Activated T-helper 2 cell treated with anti-CD3 and anti-CD28 coated beads, Interferon-gamma antibody, Interleukin-2, Interleukin-4, amounts not matched to agents 10 μg/mL and 5 μg/mL and 100 μg/mL, durations not matched to agents 14 hours and 24 hours and 36 hours (primary cell): Measurements from ENCODE around the gene RABEPK. TPM values are rescaled to one million over a fixed set of nuclear protein-coding genes. Genes with fewer than 3 reads are reported as not detected.
A peak's percentile ranks its signal among the peaks of the same experiment; 100 is the strongest.
"Not testable (repeated sequence)": the region's sequence is repeated elsewhere in the genome, so short reads cannot be mapped to it uniquely, and the experiment has no call there.

Source experiments
- DNase-seq: peaks from one replicate; pipeline ENCODE4 v3.0.0; 2021; ENCODE audit warnings: low spot score
- H3K27ac Mint-ChIP-seq: one replicate; pipeline ENCODE4 v1.8.0; 2021; ENCODE audit warnings: mixed read lengths
- H3K27me3 Mint-ChIP-seq: one replicate; pipeline ENCODE4 v1.8.0; 2021; ENCODE audit warnings: low read depth, mixed read lengths
- H3K36me3 Mint-ChIP-seq: one replicate; pipeline ENCODE4 v1.8.0; 2021; ENCODE audit warnings: low read depth, mixed read lengths
- H3K4me1 Mint-ChIP-seq: one replicate; pipeline ENCODE4 v1.8.0; 2021; ENCODE audit warnings: low read depth, mixed read lengths
- H3K4me3 Mint-ChIP-seq: one replicate; pipeline ENCODE4 v1.8.0; 2021; ENCODE audit warnings: low read depth, mild to moderate bottlenecking, moderate library complexity, mixed read lengths
- H3K9me3 Mint-ChIP-seq: one replicate; pipeline ENCODE4 v1.8.0; 2021; ENCODE audit warnings: mixed read lengths
- intact Hi-C: fragments of 100-400 bp; cut with micrococcal nuclease; formaldehyde crosslinking; loops from one replicate; pipeline ENCODE4 v1.15.1; 2023
- total RNA-seq: library from RNA; stranded (reverse); gene quantifications from 2 replicates; pipeline ENCODE4 v1.2.3, GENCODE V29; 2022

The RABEPK gene, protein sequence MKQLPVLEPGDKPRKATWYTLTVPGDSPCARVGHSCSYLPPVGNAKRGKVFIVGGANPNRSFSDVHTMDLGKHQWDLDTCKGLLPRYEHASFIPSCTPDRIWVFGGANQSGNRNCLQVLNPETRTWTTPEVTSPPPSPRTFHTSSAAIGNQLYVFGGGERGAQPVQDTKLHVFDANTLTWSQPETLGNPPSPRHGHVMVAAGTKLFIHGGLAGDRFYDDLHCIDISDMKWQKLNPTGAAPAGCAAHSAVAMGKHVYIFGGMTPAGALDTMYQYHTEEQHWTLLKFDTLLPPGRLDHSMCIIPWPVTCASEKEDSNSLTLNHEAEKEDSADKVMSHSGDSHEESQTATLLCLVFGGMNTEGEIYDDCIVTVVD
- total RNA-seq, result 32.8 and 34.0 TPM in 2 replicates

DNA sequence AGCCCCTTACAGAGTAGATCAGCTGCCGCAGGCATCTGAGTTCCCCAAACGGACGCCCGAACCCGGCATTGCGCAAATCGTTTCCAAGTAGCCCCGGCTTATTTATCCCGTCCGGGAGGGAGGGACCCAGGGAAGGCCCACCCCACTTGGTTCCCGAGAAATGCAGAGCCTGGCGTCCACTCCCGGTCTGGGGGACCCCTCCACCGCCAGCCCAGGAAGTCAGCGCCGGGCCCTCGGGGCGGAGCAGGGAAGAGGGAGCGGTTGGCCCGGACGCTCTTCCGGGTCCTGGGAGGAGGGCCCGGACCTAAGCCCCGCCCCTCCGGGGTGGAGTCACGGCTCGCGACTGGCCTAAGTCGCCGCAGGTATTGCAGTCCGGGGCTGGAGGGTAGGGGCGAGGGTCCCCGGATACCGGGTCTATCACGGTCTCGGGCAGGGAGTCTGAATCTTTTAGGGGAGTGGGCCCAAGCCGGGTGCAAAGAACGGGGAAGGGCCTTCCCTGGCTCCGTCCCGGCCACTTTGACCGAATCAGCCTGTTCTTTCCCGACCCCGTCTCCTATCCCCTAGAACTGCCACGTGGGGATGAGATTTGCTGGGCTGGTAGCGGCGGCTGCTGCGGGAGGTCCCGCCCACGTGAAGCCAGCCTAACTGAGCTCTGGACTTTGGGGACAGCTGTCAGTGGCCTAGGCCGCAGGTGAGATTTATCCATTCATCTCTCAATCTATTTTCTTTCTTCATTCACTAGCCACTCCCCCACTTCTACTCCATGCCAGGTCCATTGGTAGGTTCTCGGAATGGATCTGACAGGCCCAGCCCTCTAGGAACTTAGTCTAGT, at the start of gene RABEPK:
TSS of gene RABEPK (plus strand) at position 327 of the 832 bp plus-strand sequence. CDS start 2,472 bp downstream, outside the sequence.
- H3K4me1 Mint-ChIP-seq, result peaks cover 16% of the 10 kb centered on the region
- DNase-seq, result peak; percentile 88
- H3K27ac Mint-ChIP-seq, result peak within 1 kb of the TSS; percentile 88
- peak within 1 kb of the TSS; percentile 91 for H3K4me3 Mint-ChIP-seq
- no peaks in the 10 kb centered on the region for H3K9me3 Mint-ChIP-seq
- peaks cover 5% of the 10 kb centered on the region for H3K27me3 Mint-ChIP-seq
- intact Hi-C loops, result loop anchor here (1.0 kb wide), 2 partner anchors 10 to 41 kb away; partner anchors contain the start of gene HSPA5
- peaks cover 24% of the 10 kb centered on the region for H3K36me3 Mint-ChIP-seq

DNA sequence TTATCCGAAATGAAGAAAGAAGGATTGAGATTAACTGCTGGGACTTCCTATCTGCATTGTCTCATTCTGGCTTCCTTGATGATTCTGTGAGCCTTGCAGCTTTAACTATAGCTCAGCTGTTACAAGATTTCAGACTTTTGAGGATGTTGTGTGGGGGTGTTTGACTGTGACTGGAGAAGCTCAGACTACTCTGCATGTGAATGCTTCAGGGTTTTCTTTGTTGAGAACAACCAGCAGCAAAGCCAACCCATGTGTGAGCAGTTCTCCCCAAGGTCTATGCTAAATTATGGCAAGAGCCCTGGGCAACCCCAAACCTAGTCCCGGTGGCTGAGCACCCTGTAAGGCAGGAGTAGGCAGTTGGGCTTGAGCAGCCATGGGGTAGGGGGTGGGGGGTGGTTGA, 48.6 kb upstream of the RABEPK start:
- Mint-ChIP-seq H3K36me3 (peaks cover 41% of the 10 kb centered on the region), H3K9me3 (no peaks in the 10 kb centered on the region), H3K27me3 (no peaks in the 10 kb centered on the region), H3K27ac (no peak overlapping the region), H3K4me3 (no peak overlapping the region), H3K4me1 (peaks cover 7% of the 10 kb centered on the region)
- no peak for DNase-seq
- intact Hi-C loops, result no loop called here

DNA sequence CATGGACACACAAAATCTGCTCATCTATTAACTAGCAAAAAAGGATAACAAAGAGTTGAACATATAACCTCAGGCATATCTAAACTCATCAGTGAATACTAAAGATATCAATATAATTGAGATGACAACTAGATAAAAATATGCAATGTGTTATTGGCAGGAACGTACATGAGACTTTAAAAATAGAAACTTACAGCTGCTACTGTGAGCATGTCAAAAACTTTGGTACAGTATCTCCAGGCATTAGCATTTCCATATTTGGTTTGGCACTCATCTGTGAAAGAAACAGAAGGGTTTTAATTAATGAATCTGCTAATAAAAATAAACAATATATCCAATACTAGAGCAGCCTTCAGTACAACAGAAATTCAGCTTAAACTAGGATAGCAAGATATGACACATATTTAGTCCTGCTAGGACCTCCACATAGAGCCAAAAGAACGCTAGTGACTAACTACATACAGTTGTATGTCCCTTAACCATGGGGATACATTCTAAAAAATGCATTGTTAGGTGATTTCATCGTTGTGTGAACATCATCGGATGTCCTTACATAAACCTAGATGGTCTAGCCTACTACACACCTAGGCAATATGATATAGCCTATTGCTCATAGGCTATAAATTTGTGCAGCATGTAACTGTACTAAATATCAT, 46.5 kb upstream of the RABEPK start:
- no peak overlapping the region for H3K27ac Mint-ChIP-seq
- H3K4me3 Mint-ChIP-seq, result no peak overlapping the region
- no peak for DNase-seq
- H3K27me3 Mint-ChIP-seq, result no peaks in the 10 kb centered on the region
- H3K36me3 Mint-ChIP-seq, result peaks cover 46% of the 10 kb centered on the region
- intact Hi-C loops, result no loop called here
- H3K9me3 Mint-ChIP-seq, result no peaks in the 10 kb centered on the region
- H3K4me1 Mint-ChIP-seq, result peaks cover 4% of the 10 kb centered on the region

DNA sequence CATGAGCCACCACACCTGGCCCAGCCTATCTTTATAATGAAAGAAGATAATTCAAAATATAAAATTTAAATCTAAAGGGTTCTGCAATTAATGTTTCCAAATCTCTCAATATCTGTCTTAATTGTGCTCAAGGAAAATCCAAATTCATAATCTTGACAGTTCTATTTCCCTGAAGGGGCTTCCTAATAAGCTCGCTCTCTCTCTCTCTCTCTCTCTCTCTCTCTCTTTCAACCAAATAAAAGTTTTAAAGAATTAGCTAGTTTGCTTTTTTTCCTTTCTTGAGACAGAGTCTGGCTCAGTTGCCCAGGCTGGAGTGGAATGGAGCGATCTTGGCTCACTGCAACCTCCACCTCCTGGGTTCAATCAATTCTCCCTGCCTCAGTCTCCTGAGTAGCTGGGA, 43.8 kb upstream of the RABEPK start:
- H3K4me1 Mint-ChIP-seq, result peaks cover 2% of the 10 kb centered on the region
- intact Hi-C loops, result no loop called here
- peaks cover 35% of the 10 kb centered on the region for H3K36me3 Mint-ChIP-seq
- no peaks in the 10 kb centered on the region for H3K27me3 Mint-ChIP-seq
- no peaks in the 10 kb centered on the region for H3K9me3 Mint-ChIP-seq
- no peak overlapping the region for H3K4me3 Mint-ChIP-seq
- no peak overlapping the region for H3K27ac Mint-ChIP-seq
- DNase-seq, result no peak

DNA sequence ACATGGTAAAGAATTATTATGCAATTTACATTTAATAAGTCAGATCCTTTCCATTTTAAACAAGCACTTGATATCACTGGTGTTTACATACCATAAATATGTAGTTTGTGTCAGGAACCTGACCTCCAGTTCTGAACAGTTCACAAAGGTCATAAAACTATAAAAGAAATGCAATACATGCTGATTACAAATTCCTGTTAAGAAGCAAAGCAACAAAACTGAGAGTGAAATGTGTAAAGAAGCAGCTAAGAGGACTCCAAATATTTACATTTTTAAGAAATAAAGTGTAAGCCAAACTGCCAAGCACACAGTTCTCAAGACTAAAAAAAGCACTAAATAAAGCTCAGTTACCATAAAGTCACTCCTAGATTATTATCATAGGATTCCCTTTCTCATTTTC, 39.6 kb upstream of the RABEPK start:
- Mint-ChIP-seq H3K9me3 (no peaks in the 10 kb centered on the region), H3K27ac (peak overlapping the region; percentile 72), H3K36me3 (peaks cover 23% of the 10 kb centered on the region), H3K4me3 (no peak overlapping the region), H3K4me1 (peaks cover 2% of the 10 kb centered on the region), H3K27me3 (no peaks in the 10 kb centered on the region)
- DNase-seq, result no peak
- intact Hi-C loops, result no loop called here

DNA sequence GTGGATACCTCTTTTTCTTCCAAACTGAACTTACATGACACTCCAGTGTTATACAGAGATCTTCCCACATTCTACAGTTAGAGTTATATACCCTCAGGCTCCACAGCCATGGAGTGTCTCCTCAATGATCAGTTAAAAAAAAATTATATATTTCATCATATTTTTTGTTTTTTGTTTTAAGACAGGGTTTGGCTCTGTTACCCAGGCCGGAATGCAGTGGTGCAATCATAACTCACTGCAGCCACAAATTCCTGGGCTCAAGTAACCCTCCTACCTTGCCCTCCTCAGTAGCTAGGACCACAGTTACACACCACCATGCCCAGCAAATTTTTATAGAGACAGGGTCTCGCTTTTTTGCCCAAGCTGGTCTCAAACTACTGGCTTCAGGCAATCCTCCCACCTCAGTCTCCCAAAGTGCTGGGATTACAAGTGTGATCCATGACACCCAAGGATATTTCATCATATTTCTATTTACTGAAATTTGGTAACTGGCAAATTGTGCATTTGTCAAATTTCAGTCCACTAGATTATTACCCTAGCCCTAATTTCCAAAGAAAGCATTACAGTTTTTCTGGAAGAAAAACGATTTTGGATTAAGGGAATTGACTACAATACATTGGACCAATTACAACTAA, 38.9 kb upstream of the RABEPK start:
- DNase-seq, result no peak
- peak overlapping the region; percentile 72 for H3K27ac Mint-ChIP-seq
- H3K9me3 Mint-ChIP-seq, result no peaks in the 10 kb centered on the region
- H3K27me3 Mint-ChIP-seq, result no peaks in the 10 kb centered on the region
- intact Hi-C loops, result no loop called here
- peaks cover 2% of the 10 kb centered on the region for H3K4me1 Mint-ChIP-seq
- H3K36me3 Mint-ChIP-seq, result peaks cover 23% of the 10 kb centered on the region
- H3K4me3 Mint-ChIP-seq, result no peak overlapping the region

DNA sequence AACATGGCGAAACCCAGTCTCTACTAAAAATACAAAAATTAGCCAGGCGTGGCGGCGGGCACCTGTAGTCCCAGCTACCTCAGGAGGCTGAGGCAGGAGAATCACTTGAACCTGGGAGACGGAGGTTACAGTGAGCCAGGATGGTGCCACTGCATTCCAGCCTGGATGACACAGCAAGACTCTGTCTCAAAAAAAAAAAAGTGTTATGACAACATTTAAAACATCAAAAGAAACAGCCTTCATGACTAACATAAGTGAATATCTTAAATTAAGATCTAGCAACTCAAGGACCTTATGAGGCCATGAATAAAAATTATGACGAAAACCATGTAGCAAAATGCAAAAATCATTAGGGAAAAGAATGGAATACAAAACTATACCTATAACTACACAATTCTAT, 37.5 kb upstream of the RABEPK start:
- H3K27me3 Mint-ChIP-seq, DNase-seq, intact Hi-C loops, H3K9me3 Mint-ChIP-seq, H3K4me3 Mint-ChIP-seq, H3K27ac Mint-ChIP-seq, H3K4me1 Mint-ChIP-seq: not testable (repeated sequence)
- peaks cover 16% of the 10 kb centered on the region for H3K36me3 Mint-ChIP-seq

DNA sequence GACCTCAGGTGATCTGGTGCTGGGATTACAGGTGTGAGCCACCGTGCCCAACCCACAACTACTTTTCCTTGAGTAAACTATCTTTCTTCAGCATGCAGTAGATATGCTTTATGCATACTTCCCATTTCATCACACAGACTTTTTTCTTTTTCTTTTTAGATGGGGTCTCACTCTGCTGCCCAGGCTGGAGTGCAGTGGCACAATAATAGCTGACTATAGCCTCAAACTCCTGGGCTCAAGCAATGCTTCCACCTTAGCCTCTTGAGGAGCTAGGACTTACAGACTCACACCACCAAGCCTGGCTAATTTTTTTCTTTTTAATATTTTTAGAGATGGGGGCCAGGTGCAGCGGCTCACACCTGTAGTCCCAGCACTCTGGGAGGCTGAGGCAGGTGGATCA, 33.6 kb upstream of the RABEPK start:
- H3K36me3 Mint-ChIP-seq, result peaks cover 27% of the 10 kb centered on the region
- H3K9me3 Mint-ChIP-seq, result no peaks in the 10 kb centered on the region
- no peaks in the 10 kb centered on the region for H3K27me3 Mint-ChIP-seq
- no peak overlapping the region for H3K27ac Mint-ChIP-seq
- intact Hi-C loops, result no loop called here
- H3K4me1 Mint-ChIP-seq, result peaks cover 3% of the 10 kb centered on the region
- H3K4me3 Mint-ChIP-seq, result no peak overlapping the region
- DNase-seq, result no peak

DNA sequence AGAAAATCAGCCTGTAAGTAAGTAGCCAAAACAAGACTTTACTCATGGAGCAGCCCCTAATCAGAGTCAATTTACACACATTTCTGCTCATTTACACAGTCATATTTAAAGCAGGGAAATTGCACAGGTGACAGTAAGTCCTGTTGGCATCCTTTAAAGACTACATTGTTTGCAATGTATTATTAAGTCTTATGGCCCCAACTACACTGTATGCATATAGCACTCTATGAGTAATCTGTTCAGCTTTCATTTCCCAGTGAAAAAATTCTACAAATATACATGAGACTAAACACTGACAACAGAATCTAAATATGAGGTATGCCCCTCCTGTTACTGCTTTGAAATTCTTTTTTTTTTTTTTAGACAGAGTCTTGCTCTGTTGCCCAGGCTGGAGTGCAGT, 30.4 kb upstream of the RABEPK start:
- H3K4me3 Mint-ChIP-seq, result no peak overlapping the region
- H3K36me3 Mint-ChIP-seq, result peaks cover 39% of the 10 kb centered on the region
- intact Hi-C loops, result no loop called here

DNA sequence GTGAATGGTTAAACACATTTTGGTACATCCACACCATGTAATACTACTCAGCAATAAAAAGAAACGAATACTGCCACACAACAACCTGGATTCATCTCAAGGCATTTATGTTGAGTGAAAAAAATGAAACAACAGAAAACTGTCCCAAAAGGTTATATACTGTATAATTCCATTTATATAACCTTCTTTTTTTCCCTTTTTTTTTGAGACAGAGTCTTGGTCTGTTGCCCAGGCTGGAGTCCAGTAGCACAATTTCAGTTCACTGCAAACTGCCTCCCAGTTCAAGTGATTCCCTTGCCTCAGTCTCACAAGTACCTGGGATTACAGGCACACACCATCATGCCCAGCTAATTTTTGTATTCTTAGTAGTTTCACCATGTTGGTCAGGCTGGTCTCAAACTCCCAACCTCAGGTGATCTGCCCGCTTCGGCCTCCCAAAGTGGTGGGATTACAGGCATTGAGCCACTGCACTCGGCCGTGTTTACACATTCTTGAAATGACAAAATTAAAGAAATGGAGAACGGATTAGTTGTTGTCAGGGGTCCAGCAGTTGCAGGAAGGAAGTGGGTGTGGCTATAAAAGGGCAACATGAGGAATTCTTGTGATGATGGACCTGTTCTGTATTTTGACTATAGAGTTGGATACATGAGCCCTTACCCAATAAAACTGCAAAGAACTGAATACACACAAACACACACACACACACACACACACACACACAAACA, 28.1 kb upstream of the RABEPK start:
- Mint-ChIP-seq H3K4me1 (peaks cover 16% of the 10 kb centered on the region), H3K9me3 (no peaks in the 10 kb centered on the region), H3K27ac (no peak overlapping the region), H3K36me3 (peaks cover 36% of the 10 kb centered on the region), H3K27me3 (no peaks in the 10 kb centered on the region), H3K4me3 (no peak overlapping the region)
- no peak for DNase-seq
- intact Hi-C loops, result no loop called here

More for the DNA sequence above, 30.4 kb upstream of the RABEPK start:
- DNase-seq, result no peak
- Mint-ChIP-seq H3K4me1 (peaks cover 13% of the 10 kb centered on the region), H3K27ac (no peak overlapping the region), H3K27me3 (no peaks in the 10 kb centered on the region), H3K9me3 (no peaks in the 10 kb centered on the region)

DNA sequence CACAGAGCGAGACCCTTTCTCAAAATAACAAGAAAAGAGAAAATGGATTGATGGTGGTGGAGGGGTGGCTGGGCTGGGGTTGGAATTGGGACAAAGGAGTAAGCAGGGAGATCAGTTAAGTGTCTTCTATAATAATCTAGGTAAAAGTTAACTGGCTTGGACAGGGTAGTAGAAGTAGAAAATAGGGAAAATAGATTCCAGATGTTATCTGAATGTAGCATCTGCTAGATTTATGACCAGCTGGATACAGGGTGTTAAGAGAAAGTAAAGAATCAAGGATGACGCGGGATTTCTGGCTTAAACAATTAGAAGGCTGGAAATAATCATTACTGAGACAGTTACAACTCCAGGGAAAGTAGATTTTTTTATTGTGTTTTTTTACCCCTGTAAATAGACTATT, 23.7 kb upstream of the RABEPK start:
- intact Hi-C loops, result no loop called here
- Mint-ChIP-seq H3K27ac (peak overlapping the region; percentile 5), H3K4me3 (no peak overlapping the region), H3K27me3 (no peaks in the 10 kb centered on the region), H3K9me3 (no peaks in the 10 kb centered on the region), H3K36me3 (peaks cover 19% of the 10 kb centered on the region), H3K4me1 (peaks cover 29% of the 10 kb centered on the region)
- no peak for DNase-seq

DNA sequence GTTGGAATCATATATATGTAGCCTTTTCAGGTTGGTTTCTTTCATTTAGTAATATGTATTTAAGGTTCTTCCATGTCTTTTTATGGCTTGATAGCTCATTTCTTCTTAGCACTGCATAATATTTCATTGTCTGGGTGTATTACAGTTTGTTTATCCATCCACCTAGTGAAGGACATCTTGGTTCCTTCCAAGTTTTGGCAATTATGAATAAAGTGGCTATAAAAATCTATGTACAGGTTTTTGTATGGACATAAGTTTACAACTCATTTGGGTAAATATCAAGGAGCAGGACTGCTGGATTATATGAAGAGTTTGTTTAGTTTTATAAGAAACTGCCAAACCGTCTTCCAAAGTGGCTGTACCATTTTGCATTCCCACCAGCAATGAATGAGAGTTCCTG, 22.5 kb upstream of the RABEPK start:
- Mint-ChIP-seq H3K4me3 (no peak overlapping the region), H3K4me1 (peaks cover 25% of the 10 kb centered on the region), H3K27me3 (no peaks in the 10 kb centered on the region), H3K36me3 (peaks cover 22% of the 10 kb centered on the region), H3K27ac (no peak overlapping the region), H3K9me3 (peaks cover 4% of the 10 kb centered on the region)
- intact Hi-C loops, result no loop called here
- no peak for DNase-seq
